Upper lobe of left lung (tissue), 4 donors: ENCODE measurements around the gene ZNF280A.

ENCODE experiments used
- CTCF ChIP-seq, 6 experiments: fragments of 450-650 bp in 4 of 6; fragments of 200-600 bp in 2 of 6; sonication (generic) in 2 of 6; IDR thresholded peaks; one replicate each; pipeline ENCODE4 v1.5.1; 2016 to 2019; ENCODE audit warnings: antibody characterized with exemption in 6 of 6
- EP300 ChIP-seq, 4 donors: sonication (generic); formaldehyde crosslinking; IDR thresholded peaks; one replicate each; pipeline ENCODE4 v1.5.1; 2017; ENCODE audit warnings: antibody characterized with exemption in 4 of 4, control low read depth in 2 of 4
- POLR2A ChIP-seq, 4 donors: fragments of 450-650 bp; IDR thresholded peaks; one replicate each; pipeline ENCODE4 v1.5.1; 2016 to 2017; ENCODE audit warnings: antibody characterized with exemption in 4 of 4, mild to moderate bottlenecking in 2 of 4

GRCh38 chr22:22498267-22498666, 21.8 kb downstream of the ZNF280A start:
- TF ChIP-seq EP300 (IDR thresholded peaks at IDR 0.05) (no peak), CTCF (IDR thresholded peaks at IDR 0.05) (no peak), POLR2A (IDR thresholded peaks at IDR 0.05) (no peak)
